GM19025 (cell line): Measurements from ENCODE around the gene PEAK3.

Experiments
- ATAC-seq: cut with Tn5 transposase; IDR thresholded peaks from one replicate; pipeline ENCODE4 v1.9.1; 2021; ENCODE audit warnings: mild to moderate bottlenecking, low read depth, moderate library complexity; ENCODE audit not compliant: unreplicated experiment

Gene PEAK3

DNA sequence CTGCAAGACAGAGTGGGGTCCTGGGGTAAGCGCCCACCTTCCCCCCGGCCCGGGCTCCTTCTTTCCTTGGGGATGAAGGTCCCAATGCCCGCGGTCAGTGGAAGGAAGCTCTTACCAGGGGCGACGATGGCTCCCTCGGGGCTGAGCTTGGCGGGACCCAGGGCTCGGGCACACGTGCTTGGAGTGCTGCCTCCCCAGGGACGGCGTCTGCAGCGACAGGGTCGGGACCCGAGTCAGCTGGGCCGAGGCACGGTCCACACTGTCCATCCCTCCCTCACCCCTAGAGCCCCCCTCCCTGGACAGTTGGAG lies 29.2 kb downstream of the PEAK3 start:
- ATAC-seq, result no peak

DNA sequence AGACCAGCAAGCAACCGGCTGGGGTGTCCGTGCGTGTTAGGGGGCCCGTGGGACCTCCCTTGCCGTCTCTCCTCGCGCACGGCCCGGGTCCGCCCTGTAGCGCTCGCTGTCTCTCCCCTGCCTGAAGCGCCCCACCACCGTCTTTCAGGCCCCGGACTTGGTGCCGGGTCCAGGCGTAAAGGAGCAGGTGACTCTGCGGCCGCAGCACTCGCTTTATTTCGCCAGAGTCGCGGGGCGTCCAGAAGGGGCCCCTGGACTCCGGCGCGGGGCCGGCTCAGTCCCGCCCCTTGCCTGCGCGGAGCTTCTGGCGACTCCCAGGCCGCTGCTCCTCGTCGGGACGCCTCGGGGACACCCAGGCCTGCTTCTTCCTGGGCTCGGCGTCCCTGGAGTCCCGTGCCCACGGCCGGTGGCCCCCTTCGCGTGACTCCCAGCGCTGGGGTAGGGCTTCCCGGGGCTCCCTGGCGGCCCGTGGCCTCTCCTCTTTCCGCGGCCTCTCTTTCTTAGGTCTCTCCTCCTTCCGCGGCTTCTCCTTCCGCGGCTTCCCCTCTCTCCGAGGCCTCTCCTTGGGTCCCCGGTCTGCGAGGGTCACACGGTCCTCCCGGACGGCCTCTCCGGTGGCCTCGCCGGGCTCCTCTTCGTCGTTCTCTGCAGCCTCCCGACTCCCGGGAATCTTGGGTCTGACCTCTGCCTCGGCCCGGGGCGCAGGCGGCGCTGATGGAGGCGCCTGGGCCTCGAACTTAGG lies 29.7 kb downstream of the PEAK3 start:
- ATAC-seq, result no peak

- no peak for ATAC-seq
These were observed 30.6 kb downstream of the PEAK3 start for GRCh38 chr19:2251106-2252054.

- no peak for ATAC-seq
These were observed 31.2 kb downstream of the PEAK3 start for GRCh38 chr19:2250766-2251105.

- ATAC-seq, result no peak
These were observed 31.9 kb downstream of the PEAK3 start for GRCh38 chr19:2249880-2250765.

DNA sequence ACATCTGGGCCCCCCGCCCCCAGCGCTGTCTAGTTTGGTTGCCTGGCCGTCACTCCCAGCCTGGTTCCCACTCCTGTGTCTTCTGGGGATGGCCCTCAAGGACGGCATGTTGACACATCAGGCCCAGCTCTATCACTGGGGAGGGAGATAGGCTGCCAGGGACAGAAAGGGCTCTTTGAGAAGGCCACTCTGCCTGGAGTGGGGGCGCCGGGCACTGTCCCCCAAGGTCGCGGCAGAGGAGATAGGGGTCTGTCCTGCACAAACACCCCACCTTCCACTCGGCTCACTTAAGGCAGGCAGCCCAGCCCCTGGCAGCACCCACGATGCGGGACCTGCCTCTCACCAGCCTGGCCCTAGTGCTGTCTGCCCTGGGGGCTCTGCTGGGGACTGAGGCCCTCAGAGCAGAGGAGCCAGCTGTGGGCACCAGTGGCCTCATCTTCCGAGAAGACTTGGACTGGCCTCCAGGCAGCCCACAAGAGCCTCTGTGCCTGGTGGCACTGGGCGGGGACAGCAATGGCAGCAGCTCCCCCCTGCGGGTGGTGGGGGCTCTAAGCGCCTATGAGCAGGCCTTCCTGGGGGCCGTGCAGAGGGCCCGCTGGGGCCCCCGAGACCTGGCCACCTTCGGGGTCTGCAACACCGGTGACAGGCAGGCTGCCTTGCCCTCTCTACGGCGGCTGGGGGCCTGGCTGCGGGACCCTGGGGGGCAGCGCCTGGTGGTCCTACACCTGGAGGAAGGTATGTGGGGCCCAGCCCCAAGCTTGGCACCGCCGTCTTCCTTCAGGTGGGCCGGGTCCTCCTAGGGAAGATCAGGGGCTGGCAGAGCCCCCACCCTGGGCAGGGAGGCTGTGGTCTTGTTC lies 32.7 kb downstream of the PEAK3 start, which contains the start of gene AMH:
AMH (plus strand) TSS at position 314 of the 857 bp plus-strand sequence; CDS start at position 324, 10 bp downstream.
- no peak for ATAC-seq

- ATAC-seq, result no peak
These were observed 33.6 kb downstream of the PEAK3 start for GRCh38 chr19:2248136-2249009.

- ATAC-seq, result no peak
These were observed 34.4 kb downstream of the PEAK3 start for GRCh38 chr19:2247433-2248101.

DNA sequence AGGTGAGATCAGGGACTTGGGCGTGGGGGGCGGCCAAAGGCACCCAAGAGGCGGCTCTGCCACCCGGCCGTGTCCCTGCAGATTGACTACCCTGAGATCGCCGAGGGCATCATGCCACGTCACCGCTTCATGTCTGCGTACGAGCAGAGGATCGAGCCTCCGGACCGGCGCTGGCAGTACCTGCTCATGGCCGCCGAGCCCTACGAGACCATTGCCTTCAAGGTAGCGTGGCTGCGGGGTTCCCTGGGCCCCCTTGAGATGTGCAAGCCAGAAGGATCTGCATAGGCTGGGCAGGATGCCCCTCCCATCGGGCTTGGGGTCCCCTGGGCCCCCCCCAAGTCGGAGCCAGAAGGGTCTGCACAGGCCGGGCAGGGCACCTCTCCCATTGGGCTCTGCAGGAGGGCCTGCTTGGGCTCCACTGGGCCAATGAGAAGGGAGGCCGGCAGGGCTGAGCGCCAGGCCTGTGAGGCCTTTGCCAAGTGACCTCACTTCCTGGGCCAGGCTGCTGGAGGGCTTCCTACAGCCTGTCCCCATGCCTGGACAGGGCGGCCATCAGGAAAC lies 35.1 kb downstream of the PEAK3 start:
- no peak for ATAC-seq

DNA sequence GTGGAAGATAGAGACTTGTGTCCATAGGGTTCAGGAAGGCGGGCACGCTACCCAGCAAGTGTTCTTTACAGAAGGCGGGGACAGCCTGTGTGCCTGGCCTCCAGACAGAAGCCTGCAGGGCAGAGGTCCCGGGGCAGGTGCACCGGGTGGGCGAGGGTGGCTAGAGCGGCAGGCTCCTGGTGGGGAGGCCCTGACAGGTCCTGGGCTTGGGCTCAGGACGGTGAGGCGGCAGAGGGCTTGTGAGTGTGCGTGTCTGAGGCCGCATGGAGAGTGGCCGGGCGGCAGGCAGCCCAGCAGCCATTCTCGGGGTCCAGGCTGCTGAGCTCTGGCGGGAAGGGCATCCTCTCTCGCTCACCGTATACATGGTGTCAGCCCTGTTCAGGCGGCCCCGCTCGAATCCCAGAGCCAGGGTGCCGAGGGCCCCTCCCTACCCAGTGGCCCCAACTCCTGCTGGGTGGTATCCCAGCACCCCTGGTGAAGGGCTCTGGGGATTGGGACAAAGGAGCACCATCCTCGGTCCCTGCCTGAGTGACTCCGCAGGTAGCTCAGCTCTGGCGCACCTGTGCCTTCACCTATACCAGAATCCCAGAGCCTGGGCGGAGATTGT lies 35.9 kb downstream of the PEAK3 start:
- ATAC-seq, result no peak

GRCh38 chr19:2245273-2245672 lies 36.7 kb downstream of the PEAK3 start:
- no peak for ATAC-seq

- no peak for ATAC-seq
These were observed 37.5 kb downstream of the PEAK3 start for GRCh38 chr19:2244486-2244885.

DNA sequence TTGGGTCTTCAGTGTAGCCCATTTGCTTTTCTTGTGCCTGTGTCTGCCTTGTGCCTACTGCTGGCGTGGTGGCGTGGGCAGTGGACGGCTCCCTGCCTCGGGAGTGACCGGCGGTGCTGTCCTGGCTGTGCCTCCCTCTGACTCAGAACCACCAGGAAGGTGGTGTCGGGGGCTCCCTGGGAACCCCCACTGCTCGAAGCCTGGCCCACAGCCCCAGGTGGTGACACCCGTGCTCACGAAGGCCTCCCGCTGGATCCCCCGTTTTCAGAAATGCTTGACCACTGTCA lies 37.9 kb downstream of the PEAK3 start:
- ATAC-seq, result no peak

- ATAC-seq, result no peak
These were observed 38.5 kb downstream of the PEAK3 start for GRCh38 chr19:2243274-2244124.

- ATAC-seq, result no peak
These were observed 39.2 kb downstream of the PEAK3 start for GRCh38 chr19:2242816-2243215.

DNA sequence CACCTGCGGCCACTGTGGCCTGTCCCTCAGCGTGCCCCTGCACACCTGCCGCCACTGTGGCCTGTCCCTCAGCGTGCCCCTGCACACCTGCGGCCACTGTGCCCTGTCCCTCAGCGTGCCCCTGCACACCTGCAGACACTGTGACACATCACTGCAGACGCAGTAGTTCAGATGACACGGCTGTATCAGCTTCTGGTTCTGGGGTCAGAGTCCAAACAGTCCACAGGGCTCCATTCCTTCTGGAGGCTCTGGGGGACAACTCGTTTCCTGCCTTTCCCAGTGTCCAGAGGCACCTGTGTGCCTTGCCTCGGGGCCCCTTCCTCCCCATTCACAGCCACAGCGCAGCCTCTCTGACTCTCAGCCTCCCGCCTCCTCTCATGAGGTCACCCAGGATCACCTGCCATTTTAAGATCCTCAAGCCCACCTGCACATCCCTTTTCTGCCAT lies 39.9 kb downstream of the PEAK3 start:
- no peak for ATAC-seq
